Left renal cortex interstitium (tissue), 4 donors: Measurements from ENCODE around the gene SCMH1. TPM values are rescaled to one million over a fixed set of nuclear protein-coding genes. Genes with fewer than 3 reads are reported as not detected.

ENCODE experiments used
- DNase-seq, 4 donors: peaks; one replicate each; pipeline ENCODE4 v3.0.0-alpha.2; 2013; ENCODE audit warnings: low read depth in 4 of 4, low spot score in 2 of 4, missing footprints in 1 of 4
- polyA plus RNA-seq, 4 donors: library from polyadenylated mRNA; unstranded; fragments of 120-200 nt; gene quantifications; one replicate each; pipeline ENCODE4 v1.2.1, GENCODE V29; 2013; ENCODE audit not compliant: insufficient read length in 4 of 4

The SCMH1 gene
- polyA plus RNA-seq, 4 donors: 36.0 to 51.7 (median 40.0) TPM

DNA sequence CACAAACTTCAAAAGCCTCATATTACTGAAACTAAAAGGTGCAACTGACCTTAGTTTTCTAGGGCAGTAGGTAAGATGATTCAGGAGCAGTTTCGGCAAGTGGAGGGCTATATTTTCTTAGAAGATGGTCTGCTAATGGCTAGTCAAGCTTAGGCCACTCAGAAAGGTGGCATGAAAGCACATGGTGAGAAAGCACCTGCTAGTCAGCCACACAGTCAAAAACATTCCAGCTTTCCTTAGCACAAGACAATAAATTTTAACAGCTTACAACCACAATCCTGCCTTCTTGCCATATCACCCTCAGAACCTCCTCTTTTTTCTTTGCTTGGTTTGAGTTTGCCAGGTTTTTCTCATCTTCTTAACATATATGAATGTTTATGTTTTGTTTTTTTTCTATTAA lies 139.5 kb downstream of the SCMH1 start:
- DNase-seq: no peak

DNA sequence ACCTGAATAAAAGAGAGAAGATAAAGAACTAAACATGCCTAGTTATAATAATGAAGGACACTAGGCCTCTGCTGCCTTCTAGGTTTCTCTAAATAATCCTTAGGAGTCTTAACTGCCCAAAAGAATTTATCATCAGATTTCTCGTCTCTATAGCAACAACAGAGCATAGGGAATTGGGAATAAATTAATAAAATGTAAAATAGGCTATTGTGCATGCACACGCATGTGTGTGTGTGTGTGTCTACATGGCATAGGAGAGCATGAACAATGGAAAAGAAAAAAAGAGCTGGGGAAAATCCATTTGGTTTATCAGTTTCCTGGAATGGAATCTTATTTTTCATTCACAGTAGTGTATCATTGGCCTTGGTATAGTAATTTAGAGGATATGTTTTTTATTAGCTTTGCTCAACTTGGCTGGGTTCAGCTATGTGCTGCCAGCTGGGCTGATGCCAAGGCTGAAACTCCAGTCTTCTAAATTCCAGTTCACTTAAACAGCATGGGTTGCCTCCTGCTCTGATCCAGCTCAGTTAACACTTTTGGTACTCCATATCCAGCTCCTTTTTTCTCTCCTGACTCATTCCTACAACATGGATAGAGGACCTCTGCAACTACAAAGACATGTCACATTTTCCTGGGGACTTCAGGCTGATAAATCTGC lies 140.0 kb downstream of the SCMH1 start:
- DNase-seq: peak in 1 of 4 donors; percentile 49

DNA sequence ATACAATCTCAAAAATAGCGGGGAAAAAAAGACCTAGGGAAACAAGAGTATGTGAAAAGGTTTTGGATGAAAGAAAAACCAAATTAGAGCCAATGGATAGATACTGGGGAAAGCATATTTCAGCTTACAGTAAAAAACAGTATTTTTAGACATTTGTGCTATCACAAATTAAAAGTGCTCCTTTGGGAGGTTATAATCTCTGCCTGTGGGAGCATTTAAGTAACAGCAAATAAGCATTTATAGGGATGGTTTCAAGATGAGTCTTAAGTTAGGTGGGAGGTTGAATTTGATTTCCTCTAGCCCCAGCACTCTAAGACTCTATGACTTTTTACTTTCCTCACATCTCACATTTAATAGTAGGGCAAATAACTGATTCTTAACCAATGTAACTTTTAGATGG lies 141.0 kb downstream of the SCMH1 start:
- no peak for DNase-seq

DNA sequence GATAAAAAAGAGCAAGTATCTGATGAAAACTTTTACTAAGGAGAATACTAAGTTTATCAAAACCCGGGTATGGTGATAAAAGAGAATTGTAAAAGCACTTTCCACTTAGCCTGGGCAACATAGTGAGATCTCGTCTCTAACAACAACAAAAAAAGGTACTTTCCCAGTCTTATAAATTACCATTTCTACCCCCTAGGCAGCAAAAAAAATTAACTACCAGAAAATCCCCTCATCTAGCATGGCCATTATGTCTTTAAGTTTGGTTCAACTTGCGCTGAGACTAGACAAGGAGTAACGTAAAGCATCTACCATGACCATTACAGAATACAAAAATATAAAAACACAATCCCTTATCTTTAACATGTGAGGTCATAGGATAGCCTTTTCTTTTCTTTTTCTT lies 141.9 kb downstream of the SCMH1 start:
- DNase-seq: no peak

DNA sequence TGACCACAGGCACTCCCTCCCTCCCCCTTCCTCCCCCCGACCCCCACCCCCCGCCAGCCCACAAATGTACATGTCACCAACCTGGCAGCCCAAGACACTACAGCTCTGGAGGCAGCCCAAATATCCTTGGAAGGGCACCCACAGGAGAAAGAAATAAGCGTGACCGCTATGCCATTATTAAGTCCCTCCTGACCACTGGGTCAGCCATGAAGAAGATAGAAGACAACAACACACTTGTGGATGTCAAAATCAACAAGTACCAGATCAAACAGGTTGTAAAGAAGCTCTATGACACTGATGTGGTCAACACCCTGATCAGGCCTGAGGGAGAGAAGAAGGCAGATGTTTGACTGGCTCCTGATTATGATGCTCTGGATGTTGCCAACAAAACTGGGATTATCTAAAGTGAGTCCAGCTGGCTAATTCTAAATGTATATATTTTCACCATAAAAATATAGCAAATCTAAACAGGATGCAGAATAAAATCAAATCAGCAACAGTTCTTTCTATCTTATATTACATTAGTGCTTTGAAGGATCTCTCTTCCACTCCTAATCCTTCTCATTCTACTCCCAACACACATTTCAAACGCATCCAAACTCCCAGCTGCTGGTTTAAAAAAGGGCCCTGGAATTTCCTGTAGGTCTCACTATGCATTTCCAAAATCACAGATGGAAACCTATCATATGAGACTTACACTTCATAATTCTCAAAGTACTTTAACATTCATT lies 143.2 kb downstream of the SCMH1 start:
- DNase-seq: no peak

DNA sequence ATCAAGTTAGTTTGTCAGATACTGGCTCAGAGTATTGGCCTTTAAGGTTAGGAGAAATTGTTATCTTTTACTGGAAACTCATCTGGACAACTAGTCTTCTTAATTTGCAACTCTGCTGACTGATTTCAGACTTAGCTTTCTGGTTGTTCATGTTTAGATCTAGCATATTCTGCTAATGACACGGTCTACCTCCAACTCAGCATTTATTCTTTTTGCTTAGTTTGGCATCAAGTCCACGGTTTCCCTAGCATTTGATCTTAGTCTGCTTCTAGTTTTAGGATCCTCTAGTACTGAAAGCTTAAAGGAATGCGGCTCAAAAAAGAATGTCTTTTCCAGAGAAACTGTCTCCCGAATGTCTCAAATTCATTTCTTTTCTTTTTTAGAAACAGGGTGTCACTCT lies 145.0 kb downstream of the SCMH1 start:
- no peak for DNase-seq

DNA sequence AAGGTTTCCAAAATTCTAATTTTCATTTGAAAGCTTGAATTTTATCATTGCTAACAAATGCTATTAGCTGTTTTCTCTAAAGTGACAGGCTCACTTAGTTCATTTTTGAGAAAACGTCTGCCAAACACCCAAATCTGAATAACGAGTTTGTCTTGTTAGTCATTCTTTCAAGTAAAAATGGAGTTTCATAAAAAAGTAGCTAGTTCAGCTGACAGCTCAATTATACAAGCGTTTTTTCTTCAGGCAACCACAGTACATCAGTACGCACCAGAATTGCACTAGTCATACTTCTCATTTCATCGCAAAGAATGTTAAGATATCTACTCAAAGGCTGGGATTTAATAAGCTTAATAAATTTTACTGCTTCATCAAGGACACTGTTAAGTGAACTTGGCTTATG lies 148.3 kb downstream of the SCMH1 start:
- DNase-seq: no peak

DNA sequence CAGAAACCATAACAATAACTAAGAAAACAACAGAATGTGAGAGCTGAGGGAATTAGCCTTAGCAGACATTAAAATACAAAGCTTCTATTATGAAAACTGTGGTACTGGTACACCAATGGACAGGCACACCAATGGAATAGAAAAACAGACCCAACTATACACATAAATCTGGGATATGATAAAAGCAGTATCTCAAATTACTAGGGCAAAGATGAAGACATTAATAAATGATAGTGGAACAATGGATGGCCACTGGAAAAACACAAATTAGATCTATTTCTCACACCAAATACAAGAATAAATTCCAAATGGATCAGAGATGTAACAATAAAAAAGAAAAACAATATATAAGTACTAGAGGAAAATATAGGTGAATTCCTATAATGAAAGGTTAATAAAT lies 155.2 kb downstream of the SCMH1 start:
- DNase-seq: no peak

DNA sequence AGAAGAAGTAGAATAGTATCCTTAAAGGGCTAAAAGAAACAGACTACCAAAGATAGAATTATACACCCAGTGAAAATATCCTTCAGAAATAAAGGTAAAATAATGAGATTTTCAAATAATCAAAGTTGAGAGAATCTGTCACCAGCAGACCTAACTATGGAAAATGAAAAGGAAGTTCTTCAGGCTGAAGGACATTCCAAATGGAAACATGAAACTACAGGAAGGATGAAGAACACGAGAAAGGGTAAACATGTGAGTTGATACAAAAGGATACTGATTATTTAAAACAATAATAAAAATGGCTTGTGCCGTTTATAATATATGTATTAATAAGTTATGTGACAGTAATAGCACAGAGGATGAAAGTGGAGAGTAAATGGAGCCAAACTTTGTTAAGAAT lies 163.5 kb downstream of the SCMH1 start:
- DNase-seq: no peak

DNA sequence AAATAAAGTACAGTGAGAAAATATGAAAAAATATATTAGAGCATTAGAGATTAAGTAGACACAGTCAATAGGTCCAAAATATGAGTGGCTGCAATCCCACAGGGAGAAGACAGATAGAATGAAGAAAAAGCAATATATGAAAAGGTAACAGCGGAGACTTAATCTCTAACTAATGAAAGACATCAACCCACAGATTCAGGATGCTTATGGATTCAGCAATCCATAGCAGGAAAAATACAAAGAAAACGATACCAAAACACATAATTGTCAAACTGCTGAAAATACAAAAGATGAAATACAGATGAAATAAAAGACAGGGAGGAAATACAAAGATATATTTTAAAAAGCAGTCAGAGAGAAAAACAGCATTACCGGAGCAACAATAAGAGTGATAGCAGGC lies 163.9 kb downstream of the SCMH1 start:
- DNase-seq: no peak

DNA sequence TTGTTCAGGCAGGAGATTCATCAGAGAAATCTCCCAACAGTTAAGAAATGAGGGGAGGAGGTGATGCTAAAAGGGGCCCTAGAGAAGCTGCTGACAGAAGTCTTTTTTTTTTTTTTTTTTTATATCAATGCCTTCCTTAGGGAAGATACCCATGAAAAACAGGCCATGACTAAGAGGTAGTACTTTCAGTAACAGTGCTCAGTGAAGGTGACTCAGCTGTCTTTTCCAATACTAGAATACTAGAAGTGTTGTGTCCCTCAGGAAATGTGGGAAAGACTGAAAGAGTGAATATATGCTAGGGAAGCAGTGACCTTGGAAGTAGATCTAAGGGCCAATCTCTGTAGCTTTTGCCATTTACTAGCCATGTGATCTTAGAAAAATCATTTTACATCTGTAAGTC lies 168.1 kb downstream of the SCMH1 start:
- DNase-seq: no peak

DNA sequence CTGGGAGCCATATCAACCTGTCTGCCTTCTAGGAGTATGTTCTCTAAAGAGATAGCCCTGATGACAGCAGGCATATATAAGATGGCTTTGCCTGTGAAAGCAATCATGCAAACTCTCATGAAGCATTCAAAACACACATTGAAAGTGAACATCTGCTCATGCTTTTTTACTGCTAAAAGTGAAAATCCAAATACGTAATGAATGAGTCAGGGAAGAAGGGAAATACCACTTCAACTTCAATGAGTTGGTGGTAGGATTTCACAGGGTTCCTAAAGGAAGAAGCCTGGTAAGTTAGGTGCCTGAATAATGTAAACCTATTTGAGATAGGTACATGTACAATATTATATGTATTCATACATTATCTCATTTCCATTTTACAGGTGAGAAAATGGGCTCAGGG lies 170.1 kb downstream of the SCMH1 start:
- DNase-seq: no peak

DNA sequence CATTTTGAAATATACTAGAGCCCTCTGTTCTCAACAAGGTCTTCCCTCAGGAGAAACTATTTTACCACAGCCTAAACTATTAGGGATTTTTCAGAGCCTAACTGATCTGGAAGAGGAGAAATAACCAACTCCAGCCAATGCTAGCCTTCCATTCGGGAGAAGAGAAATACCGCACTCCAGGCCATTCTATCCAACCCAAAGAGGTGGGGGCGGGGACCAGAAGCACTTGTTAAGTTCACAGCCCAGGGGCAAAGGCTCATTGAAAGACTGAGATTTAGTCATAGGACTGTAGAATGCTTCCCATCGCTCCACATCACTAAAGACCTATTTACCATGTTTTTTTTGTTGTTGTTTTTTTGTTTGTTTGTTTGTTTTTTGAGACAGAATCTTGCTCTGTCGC lies 185.2 kb downstream of the SCMH1 start:
- no peak for DNase-seq

DNA sequence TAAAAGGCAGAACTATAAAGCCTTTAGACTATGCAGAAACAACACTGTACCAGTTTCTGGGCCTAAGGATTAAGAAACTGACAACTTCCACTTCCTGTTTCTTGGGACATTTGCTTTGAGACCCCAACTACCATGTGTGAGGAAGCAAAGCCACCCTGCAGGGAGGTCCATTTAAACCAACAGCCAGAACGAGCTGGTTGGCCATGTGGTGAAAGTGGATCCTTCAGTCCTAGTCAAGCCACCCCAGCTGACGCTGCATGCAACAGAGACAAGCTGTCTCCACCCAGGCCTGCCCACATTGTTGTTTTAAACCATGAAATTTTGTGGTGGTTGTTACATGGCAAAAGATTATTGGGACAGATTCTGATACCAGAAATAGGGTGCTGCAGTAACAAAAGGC lies 188.8 kb downstream of the SCMH1 start:
- no peak for DNase-seq

DNA sequence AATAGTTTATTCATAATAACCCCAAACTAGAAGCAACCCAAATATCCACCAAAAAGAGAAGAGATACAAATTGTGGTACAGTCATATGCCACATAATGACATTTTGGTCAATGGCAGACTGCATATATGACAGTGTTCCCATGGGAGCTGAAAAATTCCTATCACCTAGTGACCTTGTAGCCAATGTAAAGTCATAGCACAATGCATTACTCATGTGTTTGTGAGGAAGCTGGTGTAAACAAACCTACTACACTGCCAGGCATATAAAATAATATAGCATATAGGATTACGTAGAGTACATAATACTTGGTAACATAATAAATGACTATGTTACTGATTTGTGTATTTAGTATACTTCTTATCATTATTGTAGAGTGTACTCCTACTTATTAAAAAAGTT lies 191.1 kb downstream of the SCMH1 start:
- DNase-seq: no peak

DNA sequence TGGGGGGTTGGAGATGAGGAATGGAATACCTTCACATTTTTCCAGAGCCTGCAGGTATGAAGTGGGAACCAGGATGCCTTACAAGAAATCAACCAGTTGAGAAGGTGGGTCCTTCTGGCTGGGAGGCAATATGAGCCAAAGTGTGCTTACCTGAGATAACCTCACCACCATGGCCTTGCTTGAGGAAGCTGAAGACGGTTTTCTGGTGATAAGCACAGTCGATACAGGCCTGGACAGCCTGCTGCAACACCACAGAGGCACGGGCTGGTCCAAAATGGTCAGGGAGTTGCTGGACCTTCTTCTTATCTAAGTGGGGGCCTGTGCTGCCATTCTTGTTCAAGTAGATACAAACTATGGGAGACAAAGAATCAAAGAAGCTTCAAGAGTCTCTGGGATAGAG lies 193.6 kb downstream of the SCMH1 start:
- DNase-seq: no peak

DNA sequence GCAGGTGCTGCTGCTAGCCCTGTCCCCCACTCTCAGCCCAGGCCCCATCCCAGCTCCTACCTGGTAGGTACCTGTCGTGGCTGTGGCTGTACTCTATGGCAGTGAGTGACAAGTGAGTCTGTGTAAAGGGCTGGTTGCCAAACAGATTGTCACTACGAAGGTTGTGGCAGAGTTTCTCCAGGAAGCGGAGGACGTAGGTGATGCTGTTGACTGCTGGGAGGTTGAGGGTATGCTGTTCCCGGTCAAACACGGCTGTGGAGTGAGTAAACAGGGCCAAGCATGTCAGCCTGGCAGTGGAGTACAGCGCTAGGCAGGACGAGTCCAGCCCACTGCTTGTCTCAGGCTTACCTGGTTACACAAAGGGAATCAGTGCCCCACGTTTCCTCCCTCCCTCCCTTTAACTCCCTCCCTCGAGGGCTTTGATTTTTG lies 195.7 kb downstream of the SCMH1 start:
- DNase-seq: no peak

DNA sequence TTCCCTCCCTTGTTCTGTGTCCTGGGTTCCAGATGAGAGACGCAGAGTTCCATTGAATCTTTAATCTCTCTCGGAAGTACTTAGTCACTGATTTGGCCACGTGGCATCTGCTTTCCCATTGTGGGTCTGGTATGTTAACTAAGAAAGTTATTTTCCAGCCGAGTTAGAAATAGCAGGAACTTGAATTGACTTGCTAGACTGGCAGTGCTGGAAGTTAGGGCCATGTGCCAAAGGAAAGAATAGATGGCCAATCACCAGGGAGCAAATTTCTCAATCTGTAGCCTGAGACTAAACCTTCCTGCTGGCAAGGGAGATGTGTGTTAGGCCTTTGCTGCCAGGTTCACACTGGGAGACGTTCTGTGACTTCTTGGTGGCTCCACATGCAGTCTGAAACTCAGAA lies 196.4 kb downstream of the SCMH1 start:
- no peak for DNase-seq

DNA sequence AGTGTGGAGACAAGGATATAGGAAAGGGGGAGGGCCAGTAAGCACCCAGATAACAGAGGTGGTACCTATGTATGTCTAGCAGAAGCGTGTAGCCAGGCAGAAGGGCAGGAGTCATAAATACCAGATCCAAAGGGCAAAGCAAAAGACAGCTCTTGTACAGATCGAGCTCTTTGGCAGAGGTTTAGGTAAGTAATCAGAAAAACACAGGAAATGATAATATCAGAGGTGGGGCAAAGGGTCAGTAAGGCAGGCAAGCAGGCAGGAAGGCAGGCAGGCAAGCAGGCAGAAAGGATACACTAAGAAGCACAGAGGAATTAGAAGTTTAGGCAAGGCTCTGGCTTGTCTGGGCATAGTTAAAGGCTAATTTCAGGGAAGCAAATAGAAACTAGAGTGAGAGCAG lies 197.9 kb downstream of the SCMH1 start:
- no peak for DNase-seq

DNA sequence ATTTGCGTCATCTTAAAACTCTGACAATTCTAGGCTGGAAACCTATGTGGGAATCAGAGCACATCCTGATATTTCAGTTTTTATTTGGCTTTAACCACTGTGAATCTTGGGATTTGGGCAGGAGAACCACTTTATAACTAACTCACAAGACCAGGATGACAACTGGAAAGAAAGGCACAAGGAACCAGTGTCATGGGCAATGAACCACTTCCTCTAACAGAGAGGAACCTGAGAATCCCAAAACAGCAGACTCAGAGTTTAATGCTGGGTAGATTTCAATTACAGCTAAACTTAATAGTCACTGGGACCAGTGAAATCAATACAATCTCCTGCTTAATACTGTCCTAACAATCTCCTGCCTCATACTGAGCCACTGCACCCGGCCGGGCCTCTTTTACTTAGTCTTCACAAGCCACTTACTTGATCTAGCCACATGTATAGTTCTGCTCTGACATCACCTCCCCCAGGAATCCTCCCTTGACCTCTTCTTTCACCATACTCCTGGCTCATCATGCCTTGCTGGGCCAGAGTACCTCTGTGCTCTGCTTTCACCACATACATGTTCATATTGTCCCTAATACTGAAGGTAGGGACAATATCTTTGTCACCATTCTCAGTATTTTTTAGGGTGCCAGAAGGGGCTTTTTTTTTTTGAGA lies 200.4 kb downstream of the SCMH1 start:
- DNase-seq: no peak

DNA sequence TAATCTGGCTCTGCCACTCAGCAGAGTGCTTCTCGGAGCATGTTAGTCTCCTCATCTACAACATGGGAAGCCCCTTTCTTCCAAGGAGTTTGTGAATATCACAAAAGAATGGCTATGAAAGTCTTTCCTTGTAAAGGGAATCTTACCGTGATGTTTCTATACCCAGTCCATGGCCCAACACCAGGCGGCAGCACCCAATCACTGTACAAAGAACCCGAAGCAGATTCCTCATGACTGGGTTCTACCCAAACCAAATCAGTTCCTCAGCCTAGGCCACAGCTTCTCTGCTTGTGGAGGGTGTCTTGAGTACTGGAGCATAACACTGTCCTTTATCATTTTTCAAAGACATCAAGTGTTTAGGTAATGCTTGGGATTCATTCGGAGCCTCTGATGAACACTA lies 204.0 kb downstream of the SCMH1 start:
- no peak for DNase-seq
